Kidney (tissue), 14 donors: Measurements from ENCODE around the gene SCAF4. TPM values are rescaled to one million over a fixed set of nuclear protein-coding genes. Genes with fewer than 3 reads are reported as not detected.
"Not testable (repeated sequence)": the region's sequence is repeated elsewhere in the genome, so short reads cannot be mapped to it uniquely, and the experiment has no call there.

Experiments used
- DNase-seq, 5 donors: peaks; one replicate each; pipeline ENCODE4 v3.0.0-alpha.2; 2013 to 2020
- FAIRE-seq: peaks from 2 replicates; lab custom pipeline; 2012; peaks lifted over from hg19 to GRCh38; lab: Jason Lieb, UNC
- H3K27ac ChIP-seq, 2 donors: one replicate each; pipeline ENCODE4 v1.7.0; 2013; ENCODE audit warnings: low read depth in 2 of 2, low read length in 2 of 2, inconsistent platforms in 1 of 2
- H3K27me3 ChIP-seq: one replicate; pipeline ENCODE4 v1.7.1; 2013; ENCODE audit warnings: low read length, inconsistent platforms; ENCODE audit not compliant: control insufficient read depth, insufficient read depth
- H3K36me3 ChIP-seq, 3 donors: one replicate each; pipeline versions ENCODE4 v1.7.0 to v1.7.1; 2013; ENCODE audit warnings: low read length in 3 of 3, control low read depth in 1 of 3, inconsistent platforms in 1 of 3; ENCODE audit not compliant: insufficient read depth in 3 of 3, control insufficient read depth in 2 of 3
- H3K4me1 ChIP-seq, 3 donors: one replicate each; pipeline versions ENCODE4 v1.7.0 to v1.7.1; 2013; ENCODE audit warnings: low read length in 3 of 3, inconsistent platforms in 1 of 3, low read depth in 1 of 3; ENCODE audit not compliant: control insufficient read depth in 2 of 3, insufficient read depth in 2 of 3
- H3K4me3 ChIP-seq, 3 donors: one replicate each; pipeline versions ENCODE4 v1.7.0 to v1.8.1; 2013; ENCODE audit warnings: low read length in 3 of 3, control low read depth in 1 of 3, inconsistent platforms in 1 of 3
- H3K9ac ChIP-seq, 3 donors: one replicate each; pipeline versions ENCODE4 v1.7.0 to v1.7.1; 2013; ENCODE audit warnings: low read length in 3 of 3, control low read depth in 1 of 3, inconsistent platforms in 1 of 3
- H3K9me3 ChIP-seq, 3 donors: one replicate each; pipeline versions ENCODE4 v1.7.0 to v1.7.1; 2013; ENCODE audit warnings: low read length in 3 of 3, control low read depth in 1 of 3, inconsistent platforms in 1 of 3; ENCODE audit not compliant: control insufficient read depth in 2 of 3, insufficient read depth in 1 of 3
- CTCF ChIP-seq: IDR thresholded peaks from 3 replicates; pipeline ENCODE4 v1.5.1; 2012; ENCODE audit warnings: mild to moderate bottlenecking, moderate library complexity, borderline replicate concordance; ENCODE audit not compliant: insufficient read depth; ENCODE audit errors: extremely low read depth
- intact Hi-C: fragments of 100-400 bp; cut with DNase I; formaldehyde crosslinking; loops from one replicate; pipeline ENCODE4 v1.11.1; 2022
- polyA plus RNA-seq: library from polyadenylated mRNA; stranded (reverse); fragments of 350-450 nt; fragmentation: Illumina TruSeq; extraction: RNeasy Lipid Tissue Mini Kit (QIAGEN cat#74804); gene quantifications from one replicate; pipeline ENCODE4 v1.2.3, GENCODE V29; 2014; ENCODE audit warnings: low read depth, low replicate concordance; ENCODE audit not compliant: insufficient read depth
- total RNA-seq: library from RNA; stranded (reverse); fragmentation: NEBNext Ultra II Directional; extraction: Animal tissue kit (Norgen Biotek cat#: 25700); gene quantifications from one replicate; pipeline ENCODE4 v1.2.1, GENCODE V29; 2021
- donor health status: control.
- donor health status: control.
- donor health status: control.
- donor health status: control.
- donor health status: control.
- donor health status: DM: yes; HTN: yes; CAD: no.
- donor health status: Normal renal cell carcinoma (clear cell type).

Gene SCAF4
- total and polyA plus RNA-seq, 2 donors from 2014 or later: 7.4 to 30.6 TPM

GRCh38 chr21:31636874-31637273, 95.0 kb downstream of the SCAF4 start:
- no peak for TF ChIP-seq CTCF
- FAIRE-seq: no peak
- H3K27me3 ChIP-seq: no peaks in the 10 kb centered on the region
- H3K27ac ChIP-seq: no peak overlapping the region
- intact Hi-C loops: no loop called here
- H3K9ac ChIP-seq: no peak overlapping the region
- H3K4me3 ChIP-seq: no peak overlapping the region
- no peaks in the 10 kb centered on the region for H3K4me1 ChIP-seq
- DNase-seq: no peak
- H3K36me3 ChIP-seq: no peaks in the 10 kb centered on the region
- no peaks in the 10 kb centered on the region for H3K9me3 ChIP-seq

GRCh38 chr21:31634993-31635392, 96.9 kb downstream of the SCAF4 start:
- Histone ChIP-seq H3K27ac (no peak overlapping the region), H3K4me3 (no peak overlapping the region), H3K9me3 (no peaks in the 10 kb centered on the region), H3K4me1 (peaks cover 0 to under 1% (median 0%) of the 10 kb centered on the region in 3 donors), H3K36me3 (no peaks in the 10 kb centered on the region), H3K27me3 (no peaks in the 10 kb centered on the region), H3K9ac (no peak overlapping the region)
- DNase-seq (no peak), FAIRE-seq (no peak)
- intact Hi-C loops: no loop called here
- TF ChIP-seq CTCF: no peak

- H3K9me3 ChIP-seq, intact Hi-C loops, H3K4me1 ChIP-seq, H3K36me3 ChIP-seq, H3K27ac ChIP-seq, DNase-seq, H3K9ac ChIP-seq, FAIRE-seq, H3K27me3 ChIP-seq, H3K4me3 ChIP-seq: not testable (repeated sequence)
Measured at GRCh38 chr21:31631881-31632280, 100.0 kb downstream of the SCAF4 start.

- Histone ChIP-seq H3K36me3 (no peaks in the 10 kb centered on the region), H3K4me3 (no peak overlapping the region), H3K27ac (no peak overlapping the region), H3K9me3 (no peaks in the 10 kb centered on the region), H3K27me3 (no peaks in the 10 kb centered on the region), H3K9ac (no peak overlapping the region), H3K4me1 (peaks cover 0 to 8% (median 0%) of the 10 kb centered on the region in 3 donors)
- no peak for TF ChIP-seq CTCF
- peak; percentile 50 for FAIRE-seq
- peak in 2 of 5 donors; percentile 17 to 46 for DNase-seq
- intact Hi-C loops: no loop called here
Measured at GRCh38 chr21:31629972-31630711, 101.8 kb downstream of the SCAF4 start.
